Esophagus muscularis mucosa (tissue), 3 donors: ENCODE data around the gene NDUFA13.

Experiments
- POLR2A ChIP-seq: fragments of 450-650 bp; IDR thresholded peaks from one replicate; pipeline ENCODE4 v1.6.1; 2017; ENCODE audit warnings: antibody characterized with exemption, moderate library complexity, mild to moderate bottlenecking, low read depth
- POLR2AphosphoS5 ChIP-seq, 2 donors: sonication (generic); formaldehyde crosslinking; IDR thresholded peaks; one replicate each; pipeline ENCODE4 v1.6.1; 2017; ENCODE audit warnings: antibody characterized with exemption in 2 of 2
- TF ChIP-seq, protein P1 (sequence below), 3 experiments: fragments of 200-600 bp in 2 of 3; fragments of 450-650 bp in 1 of 3; sonication (generic) in 2 of 3; IDR thresholded peaks; one replicate each; pipeline ENCODE4 v1.5.1; 2017 to 2019; ENCODE audit warnings: antibody characterized with exemption in 3 of 3, mild to moderate bottlenecking in 2 of 3, moderate library complexity in 1 of 3

DNA sequence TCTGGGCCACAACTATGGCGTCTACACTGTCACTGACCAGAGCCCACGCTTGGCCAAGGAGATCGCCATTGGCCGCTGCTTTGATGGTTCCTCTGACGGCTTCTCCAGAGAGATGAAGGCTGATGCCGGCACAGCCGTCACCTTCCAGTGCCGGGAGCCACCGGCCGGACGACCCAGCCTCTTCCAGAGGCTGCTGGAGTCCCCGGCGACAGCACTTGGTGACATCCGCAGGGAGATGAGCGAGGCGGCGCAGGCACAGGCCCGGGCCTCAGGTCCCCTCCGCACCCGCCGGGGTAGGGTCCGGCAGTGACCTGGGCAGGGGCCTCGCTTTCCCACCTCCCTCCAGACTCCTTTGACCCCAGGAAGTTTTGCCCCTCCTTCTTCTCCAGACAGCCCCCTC, 29.7 kb downstream of the NDUFA13 start:
- TF ChIP-seq POLR2A (no peak), POLR2AphosphoS5 (IDR thresholded peaks at IDR 0.05) (no peak)
- TF ChIP-seq, protein P1, sequence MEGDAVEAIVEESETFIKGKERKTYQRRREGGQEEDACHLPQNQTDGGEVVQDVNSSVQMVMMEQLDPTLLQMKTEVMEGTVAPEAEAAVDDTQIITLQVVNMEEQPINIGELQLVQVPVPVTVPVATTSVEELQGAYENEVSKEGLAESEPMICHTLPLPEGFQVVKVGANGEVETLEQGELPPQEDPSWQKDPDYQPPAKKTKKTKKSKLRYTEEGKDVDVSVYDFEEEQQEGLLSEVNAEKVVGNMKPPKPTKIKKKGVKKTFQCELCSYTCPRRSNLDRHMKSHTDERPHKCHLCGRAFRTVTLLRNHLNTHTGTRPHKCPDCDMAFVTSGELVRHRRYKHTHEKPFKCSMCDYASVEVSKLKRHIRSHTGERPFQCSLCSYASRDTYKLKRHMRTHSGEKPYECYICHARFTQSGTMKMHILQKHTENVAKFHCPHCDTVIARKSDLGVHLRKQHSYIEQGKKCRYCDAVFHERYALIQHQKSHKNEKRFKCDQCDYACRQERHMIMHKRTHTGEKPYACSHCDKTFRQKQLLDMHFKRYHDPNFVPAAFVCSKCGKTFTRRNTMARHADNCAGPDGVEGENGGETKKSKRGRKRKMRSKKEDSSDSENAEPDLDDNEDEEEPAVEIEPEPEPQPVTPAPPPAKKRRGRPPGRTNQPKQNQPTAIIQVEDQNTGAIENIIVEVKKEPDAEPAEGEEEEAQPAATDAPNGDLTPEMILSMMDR (IDR thresholded peaks at IDR 0.05), result no peak
